GM19438 (cell line): Measurements from ENCODE around the gene RUFY3.
A peak's percentile ranks its signal among the peaks of the same experiment; 100 is the strongest.
"Not testable (repeated sequence)": the region's sequence is repeated elsewhere in the genome, so short reads cannot be mapped to it uniquely, and the experiment has no call there.

ENCODE experiments used
- ATAC-seq: cut with Tn5 transposase; IDR thresholded peaks from one replicate; pipeline ENCODE4 v1.9.1; 2021; ENCODE audit warnings: low read depth; ENCODE audit not compliant: unreplicated experiment

Gene RUFY3, protein sequence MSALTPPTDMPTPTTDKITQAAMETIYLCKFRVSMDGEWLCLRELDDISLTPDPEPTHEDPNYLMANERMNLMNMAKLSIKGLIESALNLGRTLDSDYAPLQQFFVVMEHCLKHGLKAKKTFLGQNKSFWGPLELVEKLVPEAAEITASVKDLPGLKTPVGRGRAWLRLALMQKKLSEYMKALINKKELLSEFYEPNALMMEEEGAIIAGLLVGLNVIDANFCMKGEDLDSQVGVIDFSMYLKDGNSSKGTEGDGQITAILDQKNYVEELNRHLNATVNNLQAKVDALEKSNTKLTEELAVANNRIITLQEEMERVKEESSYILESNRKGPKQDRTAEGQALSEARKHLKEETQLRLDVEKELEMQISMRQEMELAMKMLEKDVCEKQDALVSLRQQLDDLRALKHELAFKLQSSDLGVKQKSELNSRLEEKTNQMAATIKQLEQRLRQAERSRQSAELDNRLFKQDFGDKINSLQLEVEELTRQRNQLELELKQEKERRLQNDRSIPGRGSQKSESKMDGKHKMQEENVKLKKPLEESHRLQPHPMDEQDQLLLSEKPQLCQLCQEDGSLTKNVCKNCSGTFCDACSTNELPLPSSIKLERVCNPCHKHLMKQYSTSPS

GRCh38 chr4:70721747-70722146 is at the start of gene RUFY3:
TSS of gene RUFY3 (plus strand) at chr4:70721964. CDS start at chr4:70722574, 610 bp downstream.
- no peak for ATAC-seq

DNA sequence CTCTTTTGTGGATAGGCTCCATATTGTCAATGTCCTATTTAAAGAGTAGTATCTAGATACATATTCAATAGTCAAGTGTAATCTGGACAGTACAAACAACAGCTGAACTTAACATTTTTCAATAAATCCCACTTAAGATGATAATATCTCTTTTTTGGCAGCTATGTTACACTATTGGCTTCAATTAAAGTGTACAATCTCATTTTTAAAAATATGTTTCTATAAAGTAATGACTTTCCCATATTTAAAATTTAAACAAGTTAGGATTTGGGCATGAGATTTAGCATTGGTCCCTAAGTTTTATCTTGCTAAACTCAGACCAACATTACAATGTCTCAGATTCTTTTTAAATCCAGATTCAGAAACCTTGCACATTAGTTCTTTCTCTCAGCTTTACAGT is 47.6 kb upstream of the RUFY3 start:
- no peak for ATAC-seq

GRCh38 chr4:70674731-70675130 is 47.0 kb upstream of the RUFY3 start:
- ATAC-seq: no peak

DNA sequence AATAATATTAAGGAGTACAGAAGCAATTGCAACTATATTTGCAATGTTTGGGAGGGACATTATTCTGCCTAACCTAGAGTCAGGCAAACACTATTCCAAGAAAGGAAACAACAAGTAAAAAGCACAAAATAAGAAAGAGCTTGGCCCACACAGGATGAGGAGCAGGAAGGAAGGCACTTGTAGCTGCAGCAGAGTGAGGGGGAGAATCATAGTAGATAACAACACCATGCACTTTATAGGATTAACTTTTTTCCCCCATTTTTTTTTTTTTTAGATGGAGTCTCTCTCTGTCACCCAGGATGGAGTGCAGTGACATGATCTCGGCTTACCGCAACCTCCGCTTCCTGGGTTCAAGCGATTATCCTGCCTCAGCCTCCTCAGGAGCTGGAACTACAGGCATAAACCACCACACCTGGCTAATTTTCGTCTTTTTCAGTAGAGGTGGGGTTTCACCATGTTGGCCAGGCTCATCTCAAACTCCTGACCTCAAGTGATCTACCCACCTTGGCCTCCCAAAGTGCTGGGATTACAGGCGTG is 45.1 kb upstream of the RUFY3 start:
- ATAC-seq: no peak

DNA sequence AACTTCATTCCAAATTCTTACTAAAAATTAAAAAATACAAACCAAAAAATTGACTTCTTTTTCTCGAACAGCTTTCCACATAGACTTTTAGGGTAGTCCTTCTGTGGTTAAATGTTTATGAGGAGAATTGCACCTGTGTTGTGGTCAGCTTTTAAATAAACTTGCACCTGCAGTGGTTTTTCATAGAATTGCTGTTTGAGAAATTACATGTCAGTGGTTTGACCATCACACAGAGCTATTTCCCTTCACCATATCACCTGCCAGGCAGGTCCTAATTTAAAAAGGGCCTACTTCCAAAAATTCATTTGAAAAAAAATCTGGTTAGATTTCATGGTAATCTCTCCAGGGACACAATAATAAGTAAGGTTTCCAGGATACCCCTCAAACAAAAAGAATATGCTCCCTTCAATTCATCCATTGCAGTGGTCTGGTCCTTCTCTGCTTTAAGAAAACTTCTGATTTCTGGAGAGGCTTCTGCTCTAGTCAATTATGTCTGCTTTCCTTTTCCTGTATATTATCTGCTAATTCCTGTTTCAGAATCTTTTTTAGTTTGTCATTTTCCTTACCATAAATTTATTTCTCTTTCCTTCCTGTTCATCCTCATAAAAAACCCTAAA is 43.3 kb upstream of the RUFY3 start:
- peak; percentile 84 for ATAC-seq

DNA sequence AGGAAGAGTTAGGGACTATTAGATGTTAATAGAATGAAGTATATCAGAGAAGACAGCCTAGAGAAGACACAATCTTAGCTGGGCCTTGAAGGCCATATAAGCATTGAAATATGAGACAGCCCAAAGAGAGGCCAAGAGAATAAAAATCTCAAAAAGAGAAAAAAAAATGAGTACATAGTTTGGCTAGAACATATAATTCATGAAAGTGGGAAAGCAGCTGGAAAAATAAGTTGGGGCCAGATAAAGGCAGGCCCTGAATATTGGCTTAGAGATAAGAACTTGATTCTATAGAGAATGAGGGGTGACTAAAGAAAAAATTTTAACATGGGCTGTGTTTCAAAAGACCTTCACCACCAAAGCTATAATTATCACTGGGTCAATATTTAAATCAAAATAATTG is 40.8 kb upstream of the RUFY3 start:
- ATAC-seq: no peak

- no peak for ATAC-seq
Measured at GRCh38 chr4:70681704-70682103, 40.1 kb upstream of the RUFY3 start.

DNA sequence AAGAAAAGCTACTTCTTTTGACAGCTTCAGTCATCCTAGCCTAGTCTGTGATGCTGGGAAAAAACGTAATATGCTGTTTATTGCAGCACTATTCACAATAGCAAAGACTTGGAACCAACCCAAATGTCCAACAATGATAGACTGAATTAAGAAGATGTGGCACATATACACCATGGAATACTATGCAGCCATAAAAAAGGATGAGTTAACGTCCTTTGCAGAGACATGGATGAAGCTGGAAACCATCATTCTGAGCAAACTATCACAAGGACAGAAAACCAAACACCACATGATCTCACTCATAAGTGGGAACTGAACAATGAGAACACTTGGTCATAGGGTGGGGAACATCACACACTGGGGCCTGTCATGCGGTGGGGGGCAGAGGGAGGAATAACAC is 39.6 kb upstream of the RUFY3 start:
- ATAC-seq: not testable (repeated sequence)

DNA sequence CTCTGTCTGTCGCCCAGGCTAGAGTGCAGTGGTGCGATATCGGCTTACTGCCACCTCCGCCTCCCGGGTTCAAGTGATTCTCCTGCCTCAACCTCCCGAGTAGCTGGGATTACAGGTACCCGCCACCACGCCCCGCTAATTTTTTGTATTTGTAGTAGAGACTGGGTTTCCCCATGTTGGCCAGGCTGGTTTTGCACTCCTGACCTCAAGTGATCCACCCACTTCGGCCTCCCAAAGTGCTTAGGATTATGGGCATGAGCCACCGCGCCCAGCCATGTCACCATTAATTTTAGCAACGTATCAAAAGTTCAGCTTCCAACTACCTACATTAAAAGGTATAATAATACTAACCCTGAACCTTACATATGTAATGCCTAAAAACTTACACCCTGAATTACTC is 34.4 kb upstream of the RUFY3 start:
- ATAC-seq: peak; percentile 0

DNA sequence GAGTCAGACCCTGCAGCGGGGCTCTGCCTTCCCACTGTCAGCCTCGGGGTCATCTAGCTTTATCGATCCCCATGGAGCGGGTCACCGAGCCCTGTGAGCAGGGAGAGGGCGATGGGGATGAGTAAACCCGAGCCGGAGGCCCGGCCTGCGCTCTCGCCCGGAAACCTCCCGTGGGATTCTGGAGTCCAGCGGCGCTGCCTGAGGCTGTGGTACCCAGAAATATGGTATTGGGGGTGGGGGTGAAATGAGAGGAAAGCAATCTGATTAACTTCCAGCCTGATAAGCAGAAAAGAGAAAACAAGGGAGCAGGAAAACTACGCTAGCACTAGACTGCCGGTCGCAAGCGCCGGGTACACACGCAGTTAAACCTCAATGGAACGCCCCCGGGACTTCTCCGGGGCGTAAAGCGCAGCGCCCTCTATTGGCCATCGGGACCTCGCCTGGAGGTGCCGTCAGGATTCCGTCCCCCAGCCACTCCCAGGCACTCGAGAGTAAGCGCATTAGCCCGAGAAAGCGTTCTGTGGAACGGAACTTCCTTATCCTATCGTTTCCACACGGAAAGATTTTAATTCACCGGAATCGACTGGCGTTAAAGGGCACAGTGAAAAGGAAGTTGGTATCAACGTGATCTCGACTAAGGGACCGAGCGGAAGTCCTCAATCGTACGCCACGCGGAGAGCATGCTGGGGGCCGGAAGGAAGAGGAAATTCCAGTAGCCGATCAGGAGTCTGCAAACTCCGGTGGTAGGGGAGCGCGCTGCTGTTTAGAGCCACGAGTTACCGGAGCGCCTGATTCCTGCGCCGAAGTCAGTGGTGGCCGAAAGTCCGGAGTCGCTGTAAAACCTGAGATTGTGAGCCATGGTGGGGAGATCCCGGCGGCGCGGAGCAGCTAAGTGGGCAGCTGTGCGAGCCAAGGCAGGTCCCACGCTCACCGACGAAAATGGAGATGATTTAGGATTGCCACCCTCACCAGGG is 33.7 kb upstream of the RUFY3 start, which contains the start of gene UTP3:
UTP3 (plus strand) TSS at position 712 of the 974 bp plus-strand sequence; CDS start at position 858, 146 bp downstream.
- ATAC-seq: peak; percentile 96

GRCh38 chr4:70688795-70689231 is 33.0 kb upstream of the RUFY3 start:
- ATAC-seq: peak; percentile 8

- ATAC-seq: no peak
Measured at GRCh38 chr4:70691661-70692060, 30.1 kb upstream of the RUFY3 start.

DNA sequence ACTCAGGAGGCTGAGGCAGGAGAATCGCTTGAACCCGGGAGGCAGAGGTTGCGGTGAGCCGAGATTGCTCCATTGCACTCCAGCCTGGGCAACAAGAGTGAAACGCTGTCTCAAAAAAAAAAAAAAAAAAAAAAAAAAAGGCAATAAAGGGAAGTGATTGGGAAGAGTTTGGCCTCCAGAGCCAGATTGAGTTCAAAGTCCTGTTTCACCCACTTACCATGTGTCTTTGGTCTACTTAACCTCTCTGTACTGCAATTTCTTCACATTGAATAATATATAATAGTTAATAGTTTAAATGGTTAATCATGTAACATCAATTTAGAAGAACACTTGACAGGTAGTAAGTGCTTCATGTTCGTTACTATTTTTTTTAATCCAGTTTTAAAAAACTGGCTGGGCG is 27.1 kb upstream of the RUFY3 start:
- not testable (repeated sequence) for ATAC-seq

DNA sequence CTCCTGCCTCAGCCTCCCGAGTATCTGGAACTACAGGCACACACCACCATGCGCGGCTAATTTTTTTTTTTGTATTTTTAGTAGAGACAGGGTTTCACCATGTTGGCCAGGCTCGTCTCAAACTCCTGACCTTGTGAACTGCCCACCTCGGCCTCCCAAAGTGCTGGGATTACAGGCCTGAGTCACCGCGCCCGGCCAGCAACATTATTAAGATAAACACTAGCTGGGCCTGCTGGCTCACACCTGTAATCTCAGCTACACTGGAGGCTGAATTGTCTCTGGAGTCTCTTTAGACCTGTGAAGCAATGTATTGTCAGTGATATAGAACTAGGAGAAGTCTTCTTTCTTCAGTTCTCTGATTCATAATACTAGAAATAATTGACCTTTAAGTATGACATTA is 23.3 kb upstream of the RUFY3 start:
- not testable (repeated sequence) for ATAC-seq

GRCh38 chr4:70700712-70701111 is 21.1 kb upstream of the RUFY3 start:
- no peak for ATAC-seq

DNA sequence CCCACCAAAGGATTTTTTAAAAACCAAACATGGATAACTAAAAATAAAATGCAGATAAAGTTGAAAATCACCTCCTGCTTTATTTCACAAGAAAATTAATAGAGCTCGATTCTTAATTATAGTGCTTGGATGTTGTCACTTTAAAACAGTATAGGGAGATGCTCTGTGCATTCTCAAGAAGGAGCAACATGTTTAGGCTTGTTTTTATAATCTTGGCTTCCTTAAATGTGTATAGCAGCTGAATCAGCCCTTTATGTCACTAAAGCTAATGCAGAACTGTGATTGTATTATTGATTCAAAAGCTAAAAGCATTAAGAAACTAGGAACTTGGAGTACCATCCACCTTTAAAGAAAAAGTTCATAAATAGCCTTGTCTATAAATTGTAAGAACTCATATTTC is 20.5 kb upstream of the RUFY3 start:
- no peak for ATAC-seq

GRCh38 chr4:70702592-70702991 is 19.2 kb upstream of the RUFY3 start:
- not testable (repeated sequence) for ATAC-seq

DNA sequence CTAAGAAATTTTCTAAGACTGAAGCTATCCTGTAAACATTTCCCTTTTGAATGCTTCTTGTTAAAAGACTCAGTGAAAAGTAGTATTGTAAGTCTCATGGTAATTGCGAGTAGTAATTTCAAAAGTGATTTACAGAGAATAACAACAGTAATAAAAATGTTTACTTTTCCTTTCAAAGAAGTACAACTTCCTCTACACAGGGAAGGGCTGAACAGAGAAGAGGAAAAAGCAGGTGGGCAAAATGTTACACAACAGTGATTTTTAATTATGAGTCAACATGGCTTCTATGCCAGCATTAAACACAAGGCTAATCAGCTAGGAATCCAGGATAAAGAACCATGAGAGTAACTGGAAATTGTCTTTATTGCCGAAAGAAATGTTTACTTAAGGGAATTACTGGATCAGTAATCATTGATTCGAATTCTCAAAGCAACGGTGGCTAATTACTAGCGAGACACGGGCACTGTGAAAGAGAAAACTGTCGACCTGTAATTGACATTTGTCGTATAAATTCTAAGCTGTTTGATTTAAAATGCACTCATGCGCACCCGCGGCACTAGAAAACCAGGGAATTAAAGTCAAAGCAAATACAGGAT is 18.0 kb upstream of the RUFY3 start:
- ATAC-seq: no peak

- peak; percentile 53 for ATAC-seq
Measured at GRCh38 chr4:70704215-70704930, 17.4 kb upstream of the RUFY3 start.
